OCI-LY1 (cell line): ENCODE data around the gene RETREG2.

Source experiments
- H2AFZ ChIP-seq: fragments of 200-600 bp; sonication (generic), shearing (Covaris generic); 2 replicates; pipeline ENCODE4 v1.6.0; 2014; ENCODE audit warnings: antibody characterized with exemption, mild to moderate bottlenecking, low read length
- H3F3A ChIP-seq: fragments of 200-600 bp; sonication (generic), shearing (Covaris generic); 2 replicates; pipeline ENCODE4 v1.6.0; 2014; ENCODE audit warnings: mild to moderate bottlenecking, antibody characterized with exemption, low read length, moderate library complexity; ENCODE audit not compliant: insufficient read depth
- H3K27ac ChIP-seq: fragments of 200-600 bp; sonication (generic); 2 replicates; pipeline ENCODE4 v1.5.1; 2014; ENCODE audit warnings: low read length, mixed run types, mild to moderate bottlenecking, low read depth; ENCODE audit not compliant: poor library complexity, severe bottlenecking
- H3K27me3 ChIP-seq: fragments of 200-600 bp; sonication (generic); 2 replicates; pipeline ENCODE4 v1.6.0; 2014; ENCODE audit warnings: antibody characterized with exemption, mild to moderate bottlenecking, low read length, moderate library complexity; ENCODE audit not compliant: insufficient read depth
- H3K36me3 ChIP-seq: fragments of 200-600 bp; sonication (generic); 2 replicates; pipeline ENCODE4 v1.6.1; 2014; ENCODE audit warnings: mild to moderate bottlenecking, antibody characterized with exemption, low read length, moderate library complexity, mixed read lengths; ENCODE audit not compliant: insufficient read depth
- H3K4me1 ChIP-seq: fragments of 200-600 bp; sonication (generic); 2 replicates; pipeline ENCODE4 v1.5.1; 2014; ENCODE audit warnings: mild to moderate bottlenecking, low read length, moderate library complexity; ENCODE audit not compliant: insufficient read depth, severe bottlenecking
- H3K4me2 ChIP-seq: fragments of 200-600 bp; sonication (generic), shearing (Covaris generic); 2 replicates; pipeline ENCODE4 v1.6.1; 2014; ENCODE audit warnings: low read length
- H3K4me3 ChIP-seq: fragments of 200-600 bp; sonication (generic); 2 replicates; pipeline ENCODE4 v1.5.1; 2014; ENCODE audit warnings: low read length, low read depth, mild to moderate bottlenecking, mixed read lengths; ENCODE audit not compliant: poor library complexity, severe bottlenecking
- H3K79me2 ChIP-seq: fragments of 200-600 bp; shearing (Covaris generic); 2 replicates; pipeline ENCODE4 v1.6.1; 2016; ENCODE audit warnings: mixed run types, low read length, mixed read lengths; ENCODE audit not compliant: insufficient read depth
- H3K9ac ChIP-seq: fragments of 200-600 bp; sonication (generic), shearing (Covaris generic); 2 replicates; pipeline ENCODE4 v1.6.1; 2014; ENCODE audit warnings: mild to moderate bottlenecking, low read length, mixed read lengths
- H3K9me2 ChIP-seq: fragments of 200-600 bp; sonication (generic), shearing (Covaris generic); 2 replicates; pipeline ENCODE4 v1.6.1; 2014; ENCODE audit warnings: low read depth, mild to moderate bottlenecking, low read length, mixed read lengths
- H3K9me3 ChIP-seq: fragments of 200-600 bp; shearing (Covaris generic); 2 replicates; pipeline ENCODE4 v1.6.1; 2014; ENCODE audit warnings: low read length, mixed read lengths
- H4K20me1 ChIP-seq: fragments of 200-600 bp; sonication (generic), shearing (Covaris generic); 2 replicates; pipeline ENCODE4 v1.6.0; 2016; ENCODE audit warnings: mild to moderate bottlenecking, low read length; ENCODE audit not compliant: insufficient read depth
- EZH2 ChIP-seq: fragments of 200-600 bp; sonication (generic), shearing (Covaris generic); IDR thresholded peaks from 2 replicates; pipeline ENCODE4 v1.8.0; 2017; ENCODE audit warnings: borderline replicate concordance, mixed run types, mild to moderate bottlenecking, antibody characterized with exemption, low read length, moderate library complexity, mixed read lengths
- TF ChIP-seq, protein P1 (sequence below): fragments of 200-600 bp; sonication (generic), shearing (Covaris generic); IDR thresholded peaks from 2 replicates; pipeline ENCODE4 v1.5.1; 2017; ENCODE audit warnings: mild to moderate bottlenecking, antibody characterized with exemption, low read length, moderate library complexity, mixed read lengths

RETREG2 gene

DNA sequence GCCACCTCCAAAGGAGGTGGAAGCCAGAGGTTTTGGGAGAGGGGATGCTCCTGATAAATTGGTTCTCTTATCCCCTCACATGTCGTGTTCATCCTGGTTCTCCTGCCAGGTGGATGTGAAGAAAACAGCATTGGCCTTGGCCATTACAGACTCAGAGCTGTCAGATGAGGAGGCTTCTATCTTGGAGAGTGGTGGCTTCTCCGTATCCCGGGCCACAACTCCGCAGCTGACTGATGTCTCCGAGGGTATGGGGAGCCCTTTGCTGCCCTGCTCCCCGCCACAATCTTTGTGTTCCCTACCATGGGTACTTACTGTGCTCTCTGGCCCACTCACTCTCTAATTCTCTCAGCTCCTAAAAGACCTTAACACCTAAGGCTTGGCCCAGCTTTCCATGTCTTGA lies 3.5 kb downstream of the RETREG2 start:
- Histone ChIP-seq H3K27ac (no peak overlapping the region), H3K4me3 (no peak overlapping the region), H3K9me3 (no peaks in the 10 kb centered on the region), H2AFZ (no peak overlapping the region), H3K4me1 (peaks cover 15% of the 10 kb centered on the region), H3K4me2 (no peak overlapping the region), H3K79me2 (peaks cover 8% of the 10 kb centered on the region; the same call in 1 of the 2 replicates), H3K9me2 (no peaks in the 10 kb centered on the region), H3K36me3 (peaks cover 51% of the 10 kb centered on the region), H4K20me1 (no peaks in the 10 kb centered on the region), H3K9ac (no peak overlapping the region), H3F3A (no peaks in the 10 kb centered on the region; the same call in 1 of the 2 replicates), H3K27me3 (no peaks in the 10 kb centered on the region)
- no peak for TF ChIP-seq EZH2
- TF ChIP-seq, protein P1, sequence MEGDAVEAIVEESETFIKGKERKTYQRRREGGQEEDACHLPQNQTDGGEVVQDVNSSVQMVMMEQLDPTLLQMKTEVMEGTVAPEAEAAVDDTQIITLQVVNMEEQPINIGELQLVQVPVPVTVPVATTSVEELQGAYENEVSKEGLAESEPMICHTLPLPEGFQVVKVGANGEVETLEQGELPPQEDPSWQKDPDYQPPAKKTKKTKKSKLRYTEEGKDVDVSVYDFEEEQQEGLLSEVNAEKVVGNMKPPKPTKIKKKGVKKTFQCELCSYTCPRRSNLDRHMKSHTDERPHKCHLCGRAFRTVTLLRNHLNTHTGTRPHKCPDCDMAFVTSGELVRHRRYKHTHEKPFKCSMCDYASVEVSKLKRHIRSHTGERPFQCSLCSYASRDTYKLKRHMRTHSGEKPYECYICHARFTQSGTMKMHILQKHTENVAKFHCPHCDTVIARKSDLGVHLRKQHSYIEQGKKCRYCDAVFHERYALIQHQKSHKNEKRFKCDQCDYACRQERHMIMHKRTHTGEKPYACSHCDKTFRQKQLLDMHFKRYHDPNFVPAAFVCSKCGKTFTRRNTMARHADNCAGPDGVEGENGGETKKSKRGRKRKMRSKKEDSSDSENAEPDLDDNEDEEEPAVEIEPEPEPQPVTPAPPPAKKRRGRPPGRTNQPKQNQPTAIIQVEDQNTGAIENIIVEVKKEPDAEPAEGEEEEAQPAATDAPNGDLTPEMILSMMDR, result no peak

DNA sequence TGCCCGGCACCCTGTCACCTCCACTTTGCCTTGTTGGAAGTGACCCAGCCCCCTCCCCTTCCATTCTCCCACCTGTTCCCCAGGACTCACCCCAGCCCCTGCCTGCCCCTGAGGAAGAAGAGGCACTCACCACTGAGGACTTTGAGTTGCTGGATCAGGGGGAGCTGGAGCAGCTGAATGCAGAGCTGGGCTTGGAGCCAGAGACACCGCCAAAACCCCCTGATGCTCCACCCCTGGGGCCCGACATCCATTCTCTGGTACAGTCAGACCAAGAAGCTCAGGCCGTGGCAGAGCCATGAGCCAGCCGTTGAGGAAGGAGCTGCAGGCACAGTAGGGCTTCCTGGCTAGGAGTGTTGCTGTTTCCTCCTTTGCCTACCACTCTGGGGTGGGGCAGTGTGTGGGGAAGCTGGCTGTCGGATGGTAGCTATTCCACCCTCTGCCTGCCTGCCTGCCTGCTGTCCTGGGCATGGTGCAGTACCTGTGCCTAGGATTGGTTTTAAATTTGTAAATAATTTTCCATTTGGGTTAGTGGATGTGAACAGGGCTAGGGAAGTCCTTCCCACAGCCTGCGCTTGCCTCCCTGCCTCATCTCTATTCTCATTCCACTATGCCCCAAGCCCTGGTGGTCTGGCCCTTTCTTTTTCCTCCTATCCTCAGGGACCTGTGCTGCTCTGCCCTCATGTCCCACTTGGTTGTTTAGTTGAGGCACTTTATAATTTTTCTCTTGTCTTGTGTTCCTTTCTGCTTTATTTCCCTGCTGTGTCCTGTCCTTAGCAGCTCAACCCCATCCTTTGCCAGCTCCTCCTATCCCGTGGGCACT lies 4.5 kb downstream of the RETREG2 start:
- H3K4me3 ChIP-seq, result no peak overlapping the region
- H3K4me2 ChIP-seq, result no peak overlapping the region
- H2AFZ ChIP-seq, result no peak overlapping the region
- no peaks in the 10 kb centered on the region for H3K9me2 ChIP-seq
- H3K27ac ChIP-seq, result no peak overlapping the region
- no peaks in the 10 kb centered on the region for H3K9me3 ChIP-seq
- H3K36me3 ChIP-seq, result peaks cover 51% of the 10 kb centered on the region
- no peak overlapping the region for H3K9ac ChIP-seq
- H3F3A ChIP-seq, result no peaks in the 10 kb centered on the region
- no peaks in the 10 kb centered on the region for H3K27me3 ChIP-seq
- no peak for TF ChIP-seq EZH2
- TF ChIP-seq, protein P1, result no peak
- H3K79me2 ChIP-seq, result peaks cover 8% of the 10 kb centered on the region; the same call in 1 of the 2 replicates
- peaks cover 15% of the 10 kb centered on the region for H3K4me1 ChIP-seq
- no peaks in the 10 kb centered on the region for H4K20me1 ChIP-seq

DNA sequence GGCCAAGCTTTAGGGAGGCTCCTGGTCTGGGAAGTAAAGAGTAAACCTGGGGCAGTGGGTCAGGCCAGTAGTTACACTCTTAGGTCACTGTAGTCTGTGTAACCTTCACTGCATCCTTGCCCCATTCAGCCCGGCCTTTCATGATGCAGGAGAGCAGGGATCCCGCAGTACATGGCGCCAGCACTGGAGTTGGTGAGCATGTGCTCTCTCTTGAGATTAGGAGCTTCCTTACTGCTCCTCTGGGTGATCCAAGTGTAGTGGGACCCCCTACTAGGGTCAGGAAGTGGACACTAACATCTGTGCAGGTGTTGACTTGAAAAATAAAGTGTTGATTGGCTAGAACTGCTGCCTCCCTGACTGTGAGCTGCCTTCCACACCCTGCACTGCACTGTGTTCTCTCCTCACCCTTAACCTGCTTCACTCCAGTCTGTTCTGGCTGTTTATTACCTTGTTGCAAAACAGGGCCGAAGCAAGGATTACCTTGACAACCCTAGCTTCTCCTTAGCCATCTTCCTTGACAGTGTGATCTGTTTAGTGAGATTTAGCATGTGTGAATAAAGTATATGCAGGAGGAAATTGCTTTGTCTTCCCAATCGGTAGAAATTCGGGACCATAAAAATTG lies 5.2 kb downstream of the RETREG2 start:
- H3K4me3 ChIP-seq, result no peak overlapping the region
- no peak overlapping the region for H3K9ac ChIP-seq
- H3K4me1 ChIP-seq, result peaks cover 15% of the 10 kb centered on the region
- no peak overlapping the region for H3K27ac ChIP-seq
- H3K9me3 ChIP-seq, result no peaks in the 10 kb centered on the region
- H3K79me2 ChIP-seq, result peaks cover 8% of the 10 kb centered on the region; the same call in 1 of the 2 replicates
- no peak overlapping the region for H2AFZ ChIP-seq
- H3F3A ChIP-seq, result no peaks in the 10 kb centered on the region
- no peaks in the 10 kb centered on the region for H3K9me2 ChIP-seq
- no peaks in the 10 kb centered on the region for H3K27me3 ChIP-seq
- H3K4me2 ChIP-seq, result no peak overlapping the region
- peaks cover 51% of the 10 kb centered on the region for H3K36me3 ChIP-seq
- H4K20me1 ChIP-seq, result no peaks in the 10 kb centered on the region
- TF ChIP-seq EZH2, result no peak
- TF ChIP-seq, protein P1, result no peak
